Measurements from ENCODE around the gene FBXW7. TPM values are rescaled to one million over a fixed set of nuclear protein-coding genes. Genes with fewer than 3 reads are reported as not detected.

Gene FBXW7
- total RNA-seq, 4 donors from 2014 or later, result 76.4 to 199 (median 103) TPM

DNA sequence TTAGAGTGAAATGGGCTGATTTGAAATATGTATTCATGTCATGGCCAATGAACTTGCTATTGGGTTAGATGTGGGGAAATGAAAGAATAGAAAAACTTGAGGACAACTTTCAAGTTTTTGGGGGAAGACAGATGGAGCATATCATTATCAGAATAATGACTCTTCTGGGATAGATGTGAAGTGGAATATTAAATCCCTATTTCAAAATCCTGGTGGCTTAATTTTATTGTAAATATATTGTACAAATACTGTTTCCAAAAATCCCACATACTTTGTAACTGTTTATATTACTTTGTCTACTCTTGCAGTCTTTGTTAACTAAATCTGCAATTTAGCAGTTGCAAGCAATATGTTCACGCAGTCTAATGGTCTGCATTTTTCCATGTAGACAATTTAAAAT is 35.9 kb upstream of the FBXW7 start:
- DNase-seq (ENCODE audit: low spot score in 2 of 2), result no peak
- 92 to 95% methylated on average over 1 of the region's 1 CpG for WGBS, 2 donors
- intact Hi-C loops (cut with DNase I; ENCODE audit: low total_unique reads), result no loop called here
- TF ChIP-seq, protein P1, sequence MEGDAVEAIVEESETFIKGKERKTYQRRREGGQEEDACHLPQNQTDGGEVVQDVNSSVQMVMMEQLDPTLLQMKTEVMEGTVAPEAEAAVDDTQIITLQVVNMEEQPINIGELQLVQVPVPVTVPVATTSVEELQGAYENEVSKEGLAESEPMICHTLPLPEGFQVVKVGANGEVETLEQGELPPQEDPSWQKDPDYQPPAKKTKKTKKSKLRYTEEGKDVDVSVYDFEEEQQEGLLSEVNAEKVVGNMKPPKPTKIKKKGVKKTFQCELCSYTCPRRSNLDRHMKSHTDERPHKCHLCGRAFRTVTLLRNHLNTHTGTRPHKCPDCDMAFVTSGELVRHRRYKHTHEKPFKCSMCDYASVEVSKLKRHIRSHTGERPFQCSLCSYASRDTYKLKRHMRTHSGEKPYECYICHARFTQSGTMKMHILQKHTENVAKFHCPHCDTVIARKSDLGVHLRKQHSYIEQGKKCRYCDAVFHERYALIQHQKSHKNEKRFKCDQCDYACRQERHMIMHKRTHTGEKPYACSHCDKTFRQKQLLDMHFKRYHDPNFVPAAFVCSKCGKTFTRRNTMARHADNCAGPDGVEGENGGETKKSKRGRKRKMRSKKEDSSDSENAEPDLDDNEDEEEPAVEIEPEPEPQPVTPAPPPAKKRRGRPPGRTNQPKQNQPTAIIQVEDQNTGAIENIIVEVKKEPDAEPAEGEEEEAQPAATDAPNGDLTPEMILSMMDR (IDR thresholded peaks at IDR 0.05), result no peak
- TF ChIP-seq POLR2A (IDR thresholded peaks at IDR 0.05), result no peak
- H3K4me3 ChIP-seq (ENCODE audit: low read depth, poor library complexity, severe bottlenecking), result no peak overlapping the region

DNA sequence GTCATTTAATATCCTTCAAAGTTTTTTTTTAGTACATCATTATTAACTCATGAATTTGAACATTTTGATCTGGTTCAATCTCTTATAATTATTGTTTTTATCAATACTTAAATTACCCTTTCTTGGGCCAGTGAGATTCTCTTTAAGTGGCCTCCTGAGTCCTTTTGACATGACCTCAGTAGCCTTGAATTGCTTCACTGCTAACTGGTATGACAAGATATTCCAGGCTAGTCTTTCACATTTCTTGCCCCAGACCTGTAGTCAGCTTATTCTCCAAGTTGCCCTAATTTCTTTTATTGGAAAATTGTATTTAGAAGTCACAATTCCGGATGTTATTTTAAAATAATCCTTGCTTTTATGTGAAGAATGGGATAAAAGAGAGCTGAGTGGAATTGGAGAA is 35.4 kb upstream of the FBXW7 start:
- 78 to 83% methylated on average over 1 of the region's 1 CpG for WGBS, 2 donors
- intact Hi-C loops (cut with DNase I; ENCODE audit: low total_unique reads), result no loop called here

DNA sequence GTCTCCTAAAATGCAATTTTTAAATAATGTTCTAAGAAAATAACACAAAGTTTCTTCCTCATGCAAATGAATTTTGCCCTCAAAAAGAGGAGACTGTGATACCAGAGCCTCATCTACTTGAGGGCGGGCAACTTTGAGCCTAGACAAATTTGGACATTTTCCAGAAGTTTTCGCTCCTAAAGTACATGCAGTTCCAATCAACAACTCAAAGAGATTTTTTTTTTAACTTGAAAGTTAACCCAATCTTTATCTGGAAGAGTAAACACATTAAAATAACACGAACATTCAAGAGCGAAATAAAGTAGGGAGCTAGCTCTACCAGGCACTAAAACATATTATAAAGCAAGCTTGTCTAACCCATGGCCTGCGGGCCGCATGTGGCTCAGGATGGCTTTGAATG is 29.4 kb upstream of the FBXW7 start:
- H3K4me3 ChIP-seq (ENCODE audit: low read depth, poor library complexity, severe bottlenecking), result no peak overlapping the region
- no peak for DNase-seq (ENCODE audit: low spot score in 2 of 2)
- no peak for TF ChIP-seq POLR2A (IDR thresholded peaks at IDR 0.05)
- TF ChIP-seq, protein P1 (IDR thresholded peaks at IDR 0.05), result no peak
- intact Hi-C loops (cut with DNase I; ENCODE audit: low total_unique reads), result no loop called here
- 73 to 86% methylated on average over 6 of the region's 6 CpGs for WGBS, 2 donors

More for the DNA sequence above, 35.4 kb upstream of the FBXW7 start:
- no peak for DNase-seq (ENCODE audit: low spot score in 2 of 2)
- no peak overlapping the region for H3K4me3 ChIP-seq (ENCODE audit: low read depth, poor library complexity, severe bottlenecking)
- no peak for TF ChIP-seq POLR2A (IDR thresholded peaks at IDR 0.05)
- TF ChIP-seq, protein P1 (IDR thresholded peaks at IDR 0.05), result no peak

- no peak overlapping the region for H3K4me3 ChIP-seq (ENCODE audit: low read depth, poor library complexity, severe bottlenecking)
- TF ChIP-seq, protein P1 (IDR thresholded peaks at IDR 0.05), result no peak
- no peak for TF ChIP-seq POLR2A (IDR thresholded peaks at IDR 0.05)
- intact Hi-C loops (cut with DNase I; ENCODE audit: low total_unique reads), result no loop called here
- WGBS, 2 donors, result 71% methylated on average over 3 of the region's 3 CpGs
- no peak for DNase-seq (ENCODE audit: low spot score in 2 of 2)
Observed at GRCh38 chr4:152564336-152564735, 28.4 kb upstream of the FBXW7 start.

- intact Hi-C loops (cut with DNase I; ENCODE audit: low total_unique reads), result no loop called here
- TF ChIP-seq, protein P1 (IDR thresholded peaks at IDR 0.05), result no peak
- no peak for TF ChIP-seq POLR2A (IDR thresholded peaks at IDR 0.05)
- no peak for DNase-seq (ENCODE audit: low spot score in 2 of 2)
- no peak overlapping the region for H3K4me3 ChIP-seq (ENCODE audit: low read depth, poor library complexity, severe bottlenecking)
- WGBS, 2 donors, result 54 to 55% methylated on average over 2 of the region's 2 CpGs
Observed at GRCh38 chr4:152563209-152563608, 27.3 kb upstream of the FBXW7 start.

DNA sequence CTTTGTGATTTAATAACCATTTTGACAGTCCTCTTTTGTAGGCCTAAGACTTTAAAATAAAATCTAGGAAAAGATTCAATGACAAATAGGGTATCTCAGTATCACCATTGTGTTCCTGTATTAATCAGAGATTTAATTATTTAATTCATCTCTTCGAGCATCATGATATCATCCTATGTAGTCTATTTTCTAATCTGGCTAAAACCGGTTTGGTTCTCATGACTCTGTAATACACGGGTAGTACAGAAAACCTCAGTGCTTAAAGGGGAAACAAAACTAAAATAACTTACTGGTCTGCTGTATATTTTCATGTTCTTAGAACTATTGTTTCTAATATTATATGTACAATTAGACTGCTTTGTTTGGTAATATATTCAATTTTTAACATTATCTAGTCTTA is 23.7 kb upstream of the FBXW7 start:
- DNase-seq (ENCODE audit: low spot score in 2 of 2), result no peak
- 72 to 76% methylated on average over 3 of the region's 3 CpGs for WGBS, 2 donors
- intact Hi-C loops (cut with DNase I; ENCODE audit: low total_unique reads), result no loop called here
- no peak overlapping the region for H3K4me3 ChIP-seq (ENCODE audit: low read depth, poor library complexity, severe bottlenecking)
- no peak for TF ChIP-seq POLR2A (IDR thresholded peaks at IDR 0.05)
- TF ChIP-seq, protein P1 (IDR thresholded peaks at IDR 0.05), result no peak

All from lower leg skin (tissue), 4 donors.